ENCODE results near the gene TRIM9.

Gene TRIM9

DNA sequence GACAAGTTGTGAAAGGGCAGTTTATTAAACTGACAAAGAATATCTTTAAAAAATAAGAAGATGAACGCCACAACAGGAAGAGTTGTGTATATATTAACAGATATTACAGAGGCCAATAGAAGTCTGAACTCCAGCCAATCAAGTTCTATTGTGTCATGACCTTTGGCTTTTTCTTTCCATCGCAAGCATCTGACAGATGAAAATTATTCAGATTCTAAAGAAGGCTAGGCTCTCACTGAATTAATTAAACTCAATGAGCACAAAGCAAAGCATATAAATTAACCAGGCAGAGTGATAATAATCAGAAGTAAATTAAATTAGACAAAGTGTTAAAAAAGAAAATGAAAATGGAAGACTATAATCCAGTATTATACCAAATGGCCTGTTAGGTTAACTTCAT, 88.6 kb downstream of the TRIM9 start:
- no peak for DNase-seq (ENCODE audit: low spot score)
- in situ Hi-C loops (cut with MboI; ENCODE audit: low pct_unique_long_range_greater_than_20kb, low sequenced_read_pairs, unreplicated experiment): no loop called here
- TF ChIP-seq, protein P1, sequence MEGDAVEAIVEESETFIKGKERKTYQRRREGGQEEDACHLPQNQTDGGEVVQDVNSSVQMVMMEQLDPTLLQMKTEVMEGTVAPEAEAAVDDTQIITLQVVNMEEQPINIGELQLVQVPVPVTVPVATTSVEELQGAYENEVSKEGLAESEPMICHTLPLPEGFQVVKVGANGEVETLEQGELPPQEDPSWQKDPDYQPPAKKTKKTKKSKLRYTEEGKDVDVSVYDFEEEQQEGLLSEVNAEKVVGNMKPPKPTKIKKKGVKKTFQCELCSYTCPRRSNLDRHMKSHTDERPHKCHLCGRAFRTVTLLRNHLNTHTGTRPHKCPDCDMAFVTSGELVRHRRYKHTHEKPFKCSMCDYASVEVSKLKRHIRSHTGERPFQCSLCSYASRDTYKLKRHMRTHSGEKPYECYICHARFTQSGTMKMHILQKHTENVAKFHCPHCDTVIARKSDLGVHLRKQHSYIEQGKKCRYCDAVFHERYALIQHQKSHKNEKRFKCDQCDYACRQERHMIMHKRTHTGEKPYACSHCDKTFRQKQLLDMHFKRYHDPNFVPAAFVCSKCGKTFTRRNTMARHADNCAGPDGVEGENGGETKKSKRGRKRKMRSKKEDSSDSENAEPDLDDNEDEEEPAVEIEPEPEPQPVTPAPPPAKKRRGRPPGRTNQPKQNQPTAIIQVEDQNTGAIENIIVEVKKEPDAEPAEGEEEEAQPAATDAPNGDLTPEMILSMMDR (IDR thresholded peaks at IDR 0.05; ENCODE audit: extremely low read depth, insufficient read depth, missing control alignments): no peak

DNA sequence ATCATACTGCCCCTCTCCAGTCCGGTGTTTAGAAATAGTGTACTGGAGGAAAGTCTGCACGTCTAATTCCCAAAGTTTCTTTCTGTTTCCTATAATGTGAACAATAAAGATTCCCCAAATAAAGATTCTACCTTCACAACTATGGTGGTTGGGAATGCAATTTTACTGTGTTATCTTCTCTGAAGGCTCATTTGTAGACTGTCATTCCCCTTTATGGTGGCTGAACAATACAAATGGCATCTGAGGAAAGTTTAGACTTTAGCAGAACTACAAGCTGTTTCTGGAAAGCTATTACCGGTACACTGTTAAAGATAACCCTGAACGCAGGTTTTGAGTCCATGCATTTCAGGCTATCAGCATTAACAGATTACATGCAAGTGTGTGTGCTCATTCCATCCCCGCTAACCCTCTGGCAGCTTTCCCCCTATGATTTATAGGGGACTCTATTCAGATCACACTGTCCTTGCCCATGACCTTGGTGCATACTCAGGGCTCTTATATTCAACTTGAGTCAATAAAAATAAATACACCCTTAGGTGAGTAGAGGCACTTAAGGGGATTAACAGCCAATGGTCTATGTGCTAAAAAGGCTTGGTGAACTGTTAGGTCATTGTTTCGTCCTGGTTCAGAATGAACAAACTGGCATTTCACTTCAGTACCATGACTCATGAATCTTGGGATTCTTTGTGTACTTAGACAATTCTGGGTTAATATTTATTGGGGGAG, 89.9 kb downstream of the TRIM9 start:
- TF ChIP-seq, protein P1 (IDR thresholded peaks at IDR 0.05; ENCODE audit: extremely low read depth, insufficient read depth, missing control alignments): no peak
- in situ Hi-C loops (cut with MboI; ENCODE audit: low pct_unique_long_range_greater_than_20kb, low sequenced_read_pairs, unreplicated experiment): no loop called here

GRCh38 chr14:51004352-51004800, 90.5 kb downstream of the TRIM9 start:
- TF ChIP-seq, protein P1 (IDR thresholded peaks at IDR 0.05; ENCODE audit: extremely low read depth, insufficient read depth, missing control alignments): no peak
- in situ Hi-C loops (cut with MboI; ENCODE audit: low pct_unique_long_range_greater_than_20kb, low sequenced_read_pairs, unreplicated experiment): no loop called here
- DNase-seq (ENCODE audit: low spot score): no peak

More for the DNA sequence above, 89.9 kb downstream of the TRIM9 start:
- DNase-seq (ENCODE audit: low spot score): no peak

- DNase-seq (ENCODE audit: low spot score): no peak
- TF ChIP-seq, protein P1 (IDR thresholded peaks at IDR 0.05; ENCODE audit: extremely low read depth, insufficient read depth, missing control alignments): no peak
- in situ Hi-C loops (cut with MboI; ENCODE audit: low pct_unique_long_range_greater_than_20kb, low sequenced_read_pairs, unreplicated experiment): no loop called here
These were observed 92.4 kb downstream of the TRIM9 start for GRCh38 chr14:51002406-51002999.

DNA sequence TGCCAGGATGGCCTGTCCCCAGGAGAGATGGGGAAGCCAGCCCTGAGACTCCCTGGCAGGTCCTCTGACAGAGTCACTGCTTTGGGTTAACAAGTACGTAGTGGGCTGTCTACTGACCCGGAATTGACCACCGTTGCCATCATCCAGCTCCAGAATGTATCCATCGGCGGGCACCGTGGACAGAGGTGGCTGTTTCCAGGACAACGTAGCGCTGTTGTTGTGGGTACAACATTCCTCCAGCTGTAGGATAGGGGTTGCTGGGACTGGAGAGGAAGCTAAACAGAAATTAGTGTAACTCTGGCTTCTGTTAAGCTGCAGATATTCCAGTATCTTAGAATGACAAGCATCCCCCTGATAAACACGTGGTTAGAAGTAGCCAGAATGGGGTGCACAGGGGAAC, 94.3 kb downstream of the TRIM9 start:
- in situ Hi-C loops (cut with MboI; ENCODE audit: low pct_unique_long_range_greater_than_20kb, low sequenced_read_pairs, unreplicated experiment): no loop called here
- TF ChIP-seq, protein P1 (IDR thresholded peaks at IDR 0.05; ENCODE audit: extremely low read depth, insufficient read depth, missing control alignments): no peak
- no peak for DNase-seq (ENCODE audit: low spot score)

DNA sequence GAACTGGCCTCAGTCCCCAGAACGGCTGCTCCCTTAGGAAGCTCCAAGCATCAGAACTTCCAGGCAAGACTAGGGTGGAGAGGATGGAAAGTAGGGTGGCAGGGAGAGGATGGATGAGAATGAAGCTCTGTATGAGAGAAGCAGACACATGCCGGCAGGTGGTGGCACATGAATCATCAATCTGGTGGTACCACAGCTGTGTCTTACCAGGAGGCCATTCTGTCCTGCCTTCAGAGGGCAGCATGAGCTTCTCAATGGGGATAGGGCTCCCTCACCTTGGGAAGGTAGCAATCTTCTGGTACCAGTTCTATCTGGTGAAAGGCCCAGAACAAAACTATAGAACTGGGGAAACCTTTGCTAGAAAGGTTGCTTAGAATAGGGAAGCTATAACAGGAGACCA, 95.2 kb downstream of the TRIM9 start:
- in situ Hi-C loops (cut with MboI; ENCODE audit: low pct_unique_long_range_greater_than_20kb, low sequenced_read_pairs, unreplicated experiment): no loop called here
- DNase-seq (ENCODE audit: low spot score): no peak
- TF ChIP-seq, protein P1 (IDR thresholded peaks at IDR 0.05; ENCODE audit: extremely low read depth, insufficient read depth, missing control alignments): no peak

All from GM13977 (cell line).